Peyer's patch (tissue), 4 donors: ENCODE measurements around the gene QPRT. TPM values are rescaled to one million over a fixed set of nuclear protein-coding genes. Genes with fewer than 3 reads are reported as not detected.
"Not testable (repeated sequence)": the region's sequence is repeated elsewhere in the genome, so short reads cannot be mapped to it uniquely, and the experiment has no call there.

Source experiments
- DNase-seq, 3 donors: peaks; one replicate each; pipeline ENCODE4 v3.0.0-alpha.2; 2017 to 2019
- H3K27ac ChIP-seq, 4 donors: fragments of 200-600 bp; sonication (generic); one replicate each; pipeline ENCODE4 v1.5.1; 2016 to 2019
- H3K27me3 ChIP-seq, 2 donors: fragments of 200-600 bp; sonication (generic); one replicate each; pipeline ENCODE4 v1.5.1; 2019
- H3K36me3 ChIP-seq, 3 donors: fragments of 200-600 bp; sonication (generic); one replicate each; pipeline ENCODE4 v1.5.1; 2016 to 2019
- H3K4me1 ChIP-seq, 4 donors: fragments of 200-600 bp; sonication (generic); one replicate each; pipeline ENCODE4 v1.5.1; 2016 to 2019
- H3K4me3 ChIP-seq, 4 donors: fragments of 200-600 bp; sonication (generic); 1 replicate in 3 of 4; 2 replicates in 1 of 4; pipeline ENCODE4 v1.5.1; 2016 to 2019; ENCODE audit warnings: mild to moderate bottlenecking in 1 of 4
- H3K9me3 ChIP-seq, 4 donors: fragments of 200-600 bp; sonication (generic); one replicate each; pipeline ENCODE4 v1.5.1; 2016 to 2019; ENCODE audit warnings: mild to moderate bottlenecking in 1 of 4
- CTCF ChIP-seq, 6 experiments: fragments of 450-650 bp in 4 of 6; fragments of 200-600 bp in 2 of 6; sonication (generic) in 1 of 6; IDR thresholded peaks; one replicate each; pipeline ENCODE4 v1.5.1; 2017 to 2019; ENCODE audit warnings: antibody characterized with exemption in 6 of 6, mild to moderate bottlenecking in 3 of 6, moderate library complexity in 1 of 6
- POLR2A ChIP-seq, 2 donors: fragments of 450-650 bp; IDR thresholded peaks; one replicate each; pipeline ENCODE4 v1.5.1; 2017; ENCODE audit warnings: antibody characterized with exemption in 2 of 2, mild to moderate bottlenecking in 2 of 2, moderate library complexity in 2 of 2
- total RNA-seq, 4 donors: library from RNA; depleted of rRNA; stranded (reverse); fragments of >200 nt; gene quantifications; one replicate each; pipeline ENCODE4 v1.1.0, GENCODE V29; 2016

Gene QPRT
- total RNA-seq, 4 donors from 2014 or later: 40.4 to 96.3 (median 47.4) TPM

GRCh38 chr16:29729116-29729521 lies 50.1 kb downstream of the QPRT start:
- Histone ChIP-seq H3K9me3 (no peaks in the 10 kb centered on the region), H3K27ac (no peak overlapping the region), H3K4me3 (no peak overlapping the region), H3K27me3 (no peaks in the 10 kb centered on the region), H3K4me1 (peaks cover 0 to 5% (median 0%) of the 10 kb centered on the region in 4 donors), H3K36me3 (no peaks in the 10 kb centered on the region)
- peak in 1 of 3 donors; percentile 42 for DNase-seq
- TF ChIP-seq CTCF (IDR thresholded peaks at IDR 0.05) (peak in 4 of 6 experiments; percentile 34 to 64 (median 61)), POLR2A (IDR thresholded peaks at IDR 0.05) (no peak)

- no peak overlapping the region for H3K4me3 ChIP-seq
- no peaks in the 10 kb centered on the region for H3K9me3 ChIP-seq
- peak overlapping the region in 1 of 4 donors; percentile 58 for H3K27ac ChIP-seq
- no peaks in the 10 kb centered on the region for H3K36me3 ChIP-seq
- TF ChIP-seq CTCF (IDR thresholded peaks at IDR 0.05) (no peak), POLR2A (IDR thresholded peaks at IDR 0.05) (no peak)
- H3K27me3 ChIP-seq: no peaks in the 10 kb centered on the region
- peaks cover 0 to 5% (median 0%) of the 10 kb centered on the region in 4 donors for H3K4me1 ChIP-seq
- peak in 1 of 3 donors; percentile 54 for DNase-seq
Observed at GRCh38 chr16:29730649-29731048, 51.7 kb downstream of the QPRT start.

- not testable (repeated sequence) for H3K9me3 ChIP-seq, H3K27ac ChIP-seq, H3K4me3 ChIP-seq, H3K4me1 ChIP-seq, H3K36me3 ChIP-seq, H3K27me3 ChIP-seq
- DNase-seq: peak in 1 of 3 donors; percentile 48
Observed at GRCh38 chr16:29731768-29732601, 53.0 kb downstream of the QPRT start.

- Histone ChIP-seq H3K36me3 (no peaks in the 10 kb centered on the region), H3K27ac (no peak overlapping the region), H3K4me3 (no peak overlapping the region), H3K9me3 (no peaks in the 10 kb centered on the region), H3K27me3 (no peaks in the 10 kb centered on the region), H3K4me1 (peaks cover 0 to 28% (median 19%) of the 10 kb centered on the region in 4 donors)
- no peak for TF ChIP-seq POLR2A (IDR thresholded peaks at IDR 0.05)
- peak in 1 of 3 donors; percentile 2 for DNase-seq
Observed at GRCh38 chr16:29734786-29735185, 55.8 kb downstream of the QPRT start.

- Histone ChIP-seq H3K27ac (peak overlapping the region in 2 of 4 donors; percentile 31 to 64), H3K9me3 (no peaks in the 10 kb centered on the region), H3K4me1 (peaks cover 0 to 37% (median 17%) of the 10 kb centered on the region in 4 donors), H3K27me3 (no peaks in the 10 kb centered on the region), H3K36me3 (no peaks in the 10 kb centered on the region), H3K4me3 (peak overlapping the region in 1 of 4 donors; percentile 42)
- no peak for TF ChIP-seq CTCF (IDR thresholded peaks at IDR 0.05)
- no peak for TF ChIP-seq POLR2A (IDR thresholded peaks at IDR 0.05)
- no peak for DNase-seq
Observed at GRCh38 chr16:29736112-29736511, 57.1 kb downstream of the QPRT start.

- DNase-seq: peak in 1 of 3 donors; percentile 66
Observed at GRCh38 chr16:29736764-29737163, 57.8 kb downstream of the QPRT start.

More at GRCh38 chr16:29736764-29737163, 57.8 kb downstream of the QPRT start:
- Histone ChIP-seq H3K36me3 (no peaks in the 10 kb centered on the region), H3K9me3 (no peaks in the 10 kb centered on the region), H3K4me3 (peak overlapping the region in 1 of 4 donors; percentile 42), H3K27ac (peak overlapping the region in 1 of 4 donors; percentile 31), H3K4me1 (peaks cover 0 to 39% (median 16%) of the 10 kb centered on the region in 4 donors), H3K27me3 (no peaks in the 10 kb centered on the region)
- no peak for TF ChIP-seq CTCF (IDR thresholded peaks at IDR 0.05)
- peak in 1 of 2 donors; percentile 24 for TF ChIP-seq POLR2A (IDR thresholded peaks at IDR 0.05)
